ENCODE data around the gene IFITM10.

DNA sequence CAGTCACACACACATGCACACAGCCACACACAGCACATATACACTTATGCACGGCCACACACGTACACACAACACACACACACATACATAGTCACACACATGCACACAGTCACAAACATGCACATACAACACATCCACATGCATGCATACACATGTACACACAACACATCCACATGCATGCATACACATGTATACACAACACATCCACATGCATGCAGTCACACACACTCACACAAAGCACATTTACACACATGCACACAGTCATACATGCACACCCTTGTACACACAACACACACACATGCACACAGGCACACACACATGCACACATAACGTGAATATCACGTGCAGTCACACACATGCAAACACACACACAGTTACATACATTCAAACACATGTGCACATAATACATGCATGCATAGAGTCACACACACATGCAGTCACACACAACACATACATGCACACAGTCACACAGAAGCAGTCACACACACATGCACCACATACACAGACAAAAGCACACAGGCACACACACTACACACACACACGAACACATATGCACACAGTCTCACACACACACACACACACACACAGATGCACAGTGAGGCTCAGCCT is 18.8 kb downstream of the IFITM10 start:
- TF ChIP-seq CTCF (IDR thresholded peaks at IDR 0.05) (no peak), POLR2A (IDR thresholded peaks at IDR 0.05) (no peak), POLR2AphosphoS5 (IDR thresholded peaks at IDR 0.05; ENCODE audit: insufficient read depth in 1 of 2, low read depth in 1 of 2) (no peak)
